ENCODE measurements around the gene PPM1F.

GRCh38 chr22:22001664-22002525, 49.2 kb upstream of the PPM1F start:
- TF ChIP-seq POLR2AphosphoS5 (IDR thresholded peaks at IDR 0.05; ENCODE audit: low read depth, low read length) (no peak), POLR2A (IDR thresholded peaks at IDR 0.05; ENCODE audit: low read depth, low read length) (no peak), TAF1 (IDR thresholded peaks at IDR 0.05; ENCODE audit: borderline replicate concordance, low read depth, low read length) (no peak)

All from GM12892 (cell line).